Measurements from ENCODE around the gene CNTN6.

DNA sequence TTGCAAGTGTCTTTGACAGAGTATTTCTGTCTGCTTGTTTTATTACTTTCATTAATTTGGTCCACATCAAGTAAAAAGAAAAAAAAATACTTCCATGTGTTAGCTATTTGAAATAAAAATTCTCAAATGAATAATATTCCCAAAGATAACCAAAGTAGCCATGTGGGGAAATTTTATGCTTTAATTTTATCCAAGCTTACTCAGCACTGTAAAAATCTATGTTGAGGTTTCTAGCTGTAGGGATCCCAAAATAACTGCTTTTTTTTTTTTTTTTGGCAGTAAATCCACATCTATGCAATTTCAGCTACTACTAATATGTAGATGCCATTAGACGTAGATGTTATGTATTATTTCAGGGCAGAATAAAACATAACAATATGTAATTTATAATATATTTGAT is 35.4 kb upstream of the CNTN6 start:
- TF ChIP-seq, protein P1, sequence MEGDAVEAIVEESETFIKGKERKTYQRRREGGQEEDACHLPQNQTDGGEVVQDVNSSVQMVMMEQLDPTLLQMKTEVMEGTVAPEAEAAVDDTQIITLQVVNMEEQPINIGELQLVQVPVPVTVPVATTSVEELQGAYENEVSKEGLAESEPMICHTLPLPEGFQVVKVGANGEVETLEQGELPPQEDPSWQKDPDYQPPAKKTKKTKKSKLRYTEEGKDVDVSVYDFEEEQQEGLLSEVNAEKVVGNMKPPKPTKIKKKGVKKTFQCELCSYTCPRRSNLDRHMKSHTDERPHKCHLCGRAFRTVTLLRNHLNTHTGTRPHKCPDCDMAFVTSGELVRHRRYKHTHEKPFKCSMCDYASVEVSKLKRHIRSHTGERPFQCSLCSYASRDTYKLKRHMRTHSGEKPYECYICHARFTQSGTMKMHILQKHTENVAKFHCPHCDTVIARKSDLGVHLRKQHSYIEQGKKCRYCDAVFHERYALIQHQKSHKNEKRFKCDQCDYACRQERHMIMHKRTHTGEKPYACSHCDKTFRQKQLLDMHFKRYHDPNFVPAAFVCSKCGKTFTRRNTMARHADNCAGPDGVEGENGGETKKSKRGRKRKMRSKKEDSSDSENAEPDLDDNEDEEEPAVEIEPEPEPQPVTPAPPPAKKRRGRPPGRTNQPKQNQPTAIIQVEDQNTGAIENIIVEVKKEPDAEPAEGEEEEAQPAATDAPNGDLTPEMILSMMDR (conservative IDR thresholded peaks at IDR 0.05; ENCODE audit: low read length) = no peak
- no peak for TF ChIP-seq EZH2phosphoT487 (IDR thresholded peaks at IDR 0.05; ENCODE audit: borderline replicate concordance)
